Measurements from ENCODE around the gene RBM26.

RBM26 gene

GRCh38 chr13:79445968-79446645, 40.1 kb upstream of the RBM26 start:
- H3K27ac ChIP-seq (ENCODE audit: low read length) = no peak overlapping the region
- H3K4me1 ChIP-seq (ENCODE audit: low read length) = peaks cover 20% of the 10 kb centered on the region
- no peaks in the 10 kb centered on the region for H3K79me2 ChIP-seq (ENCODE audit: low read length)
- H3K4me3 ChIP-seq (ENCODE audit: low read length) = no peak overlapping the region
- no peak for DNase-seq
- no peaks in the 10 kb centered on the region for H3K36me3 ChIP-seq (replicated peaks; ENCODE audit: insufficient read depth, low read length)
- no peaks in the 10 kb centered on the region for H3K9me3 ChIP-seq (replicated peaks; ENCODE audit: insufficient read depth, low read length)
- H3F3A ChIP-seq (ENCODE audit: insufficient read depth, low read length) = no peaks in the 10 kb centered on the region
- no peaks in the 10 kb centered on the region for H3K9me2 ChIP-seq (replicated peaks; ENCODE audit: insufficient read depth, low read length)
- no peaks in the 10 kb centered on the region for H4K20me1 ChIP-seq (ENCODE audit: insufficient read depth, low read length)
- no peak overlapping the region for H3K4me2 ChIP-seq (ENCODE audit: low read depth, low read length)
- H3K27me3 ChIP-seq (replicated peaks; ENCODE audit: insufficient read depth, low read length) = no peaks in the 10 kb centered on the region
- no peak overlapping the region for H3K9ac ChIP-seq (ENCODE audit: low read length)
- no peak for TF ChIP-seq CTCF (IDR thresholded peaks at IDR 0.05; ENCODE audit: low read length)
- no peak for TF ChIP-seq EZH2phosphoT487 (IDR thresholded peaks at IDR 0.05; ENCODE audit: low read length)
- TF ChIP-seq EZH2 (optimal IDR thresholded peaks at IDR 0.05; ENCODE audit: low read depth, low read length) = no peak
- no peak overlapping the region for H2AFZ ChIP-seq (ENCODE audit: low read length)

- Histone ChIP-seq H3K4me3 (ENCODE audit: low read length) (no peak overlapping the region), H3F3A (ENCODE audit: insufficient read depth, low read length) (no peaks in the 10 kb centered on the region), H3K9ac (ENCODE audit: low read length) (no peak overlapping the region), H3K4me2 (ENCODE audit: low read depth, low read length) (no peak overlapping the region), H3K79me2 (ENCODE audit: low read length) (no peaks in the 10 kb centered on the region), H4K20me1 (ENCODE audit: insufficient read depth, low read length) (no peaks in the 10 kb centered on the region), H3K4me1 (ENCODE audit: low read length) (peaks cover 10% of the 10 kb centered on the region), H3K27me3 (replicated peaks; ENCODE audit: insufficient read depth, low read length) (no peaks in the 10 kb centered on the region), H2AFZ (ENCODE audit: low read length) (no peak overlapping the region), H3K27ac (ENCODE audit: low read length) (no peak overlapping the region), H3K9me3 (replicated peaks; ENCODE audit: insufficient read depth, low read length) (no peaks in the 10 kb centered on the region), H3K9me2 (replicated peaks; ENCODE audit: insufficient read depth, low read length) (no peaks in the 10 kb centered on the region), H3K36me3 (replicated peaks; ENCODE audit: insufficient read depth, low read length) (no peaks in the 10 kb centered on the region)
- DNase-seq = no peak
- TF ChIP-seq CTCF (IDR thresholded peaks at IDR 0.05; ENCODE audit: low read length) (no peak), EZH2phosphoT487 (IDR thresholded peaks at IDR 0.05; ENCODE audit: low read length) (no peak), EZH2 (optimal IDR thresholded peaks at IDR 0.05; ENCODE audit: low read depth, low read length) (no peak)
Measured at GRCh38 chr13:79442706-79443105, 36.7 kb upstream of the RBM26 start.

GRCh38 chr13:79442221-79442620, 36.2 kb upstream of the RBM26 start:
- Histone ChIP-seq H3K4me2 (ENCODE audit: low read depth, low read length) (no peak overlapping the region), H3K9me3 (replicated peaks; ENCODE audit: insufficient read depth, low read length) (no peaks in the 10 kb centered on the region), H3K36me3 (replicated peaks; ENCODE audit: insufficient read depth, low read length) (no peaks in the 10 kb centered on the region), H3K9me2 (replicated peaks; ENCODE audit: insufficient read depth, low read length) (no peaks in the 10 kb centered on the region), H3K4me3 (ENCODE audit: low read length) (no peak overlapping the region), H3K79me2 (ENCODE audit: low read length) (no peaks in the 10 kb centered on the region), H3K9ac (ENCODE audit: low read length) (no peak overlapping the region), H3K27me3 (replicated peaks; ENCODE audit: insufficient read depth, low read length) (no peaks in the 10 kb centered on the region), H3K27ac (ENCODE audit: low read length) (no peak overlapping the region), H3F3A (ENCODE audit: insufficient read depth, low read length) (no peaks in the 10 kb centered on the region), H2AFZ (ENCODE audit: low read length) (no peak overlapping the region), H4K20me1 (ENCODE audit: insufficient read depth, low read length) (no peaks in the 10 kb centered on the region), H3K4me1 (ENCODE audit: low read length) (peaks cover 7% of the 10 kb centered on the region)
- no peak for TF ChIP-seq EZH2 (optimal IDR thresholded peaks at IDR 0.05; ENCODE audit: low read depth, low read length)
- TF ChIP-seq EZH2phosphoT487 (IDR thresholded peaks at IDR 0.05; ENCODE audit: low read length) = no peak
- TF ChIP-seq CTCF (IDR thresholded peaks at IDR 0.05; ENCODE audit: low read length) = no peak
- no peak for DNase-seq
